ENCODE data around the gene CCDC81. TPM values are rescaled to one million over a fixed set of nuclear protein-coding genes. Genes with fewer than 3 reads are reported as not detected.

CCDC81 gene
- polyA plus RNA-seq, 2 of the 4 experiments (the other 2 are of a cell fraction) = 0.30 to 0.71 TPM

- TF ChIP-seq MYC (IDR thresholded peaks at IDR 0.05; ENCODE audit: borderline replicate concordance, low read length) = no peak
- no peak for TF ChIP-seq MAX (IDR thresholded peaks at IDR 0.05)
- TF ChIP-seq SMC3 (IDR thresholded peaks at IDR 0.05) = no peak
- TF ChIP-seq EP300 (IDR thresholded peaks at IDR 0.05) = no peak
- TF ChIP-seq HOXB13 (CRISPR knock-in tag; IDR thresholded peaks at IDR 0.05; ENCODE audit: low read depth) = no peak
Measured at GRCh38 chr11:86447763-86448480, 73.2 kb downstream of the CCDC81 start (continued).

GRCh38 chr11:86449993-86450629, 75.4 kb downstream of the CCDC81 start:
- ChIA-PET CTCF (interaction anchor here (1.0 to 3.1 kb wide), 6 partner anchors 8 to 159 kb away, joined by 3 to 15 read pairs (median 6); no protein-coding TSS in a partner anchor), POLR2A (no interaction called here)
- H3K9me3 ChIP-seq = no peaks in the 10 kb centered on the region
- no peak for TF ChIP-seq FOSB (CRISPR knock-in tag; IDR thresholded peaks at IDR 0.05)
- no peak for TF ChIP-seq ESRRA (IDR thresholded peaks at IDR 0.05; ENCODE audit: borderline replicate concordance, low read length)
- no peak for TF ChIP-seq HEYL (CRISPR knock-in tag; IDR thresholded peaks at IDR 0.05)
- TF ChIP-seq ATOH8 (CRISPR knock-in tag; IDR thresholded peaks at IDR 0.05; ENCODE audit: low read depth) = no peak
- no peak for TF ChIP-seq NFE2L2 (conservative IDR thresholded peaks at IDR 0.05; ENCODE audit: low read length)
- no peak for TF ChIP-seq HOXA7 (CRISPR knock-in tag; IDR thresholded peaks at IDR 0.05)
- no peak for TF ChIP-seq CEBPB (IDR thresholded peaks at IDR 0.05)
- TF ChIP-seq HDAC2 (IDR thresholded peaks at IDR 0.05) = no peak
- no peak for TF ChIP-seq HES2 (IDR thresholded peaks at IDR 0.05)
- TF ChIP-seq RCOR1 (IDR thresholded peaks at IDR 0.05; ENCODE audit: low read depth, low read length) = no peak
- no peak for TF ChIP-seq TFCP2L1 (CRISPR knock-in tag; IDR thresholded peaks at IDR 0.05)
- no peak for TF ChIP-seq EP300 (IDR thresholded peaks at IDR 0.05)
- no peak for TF ChIP-seq EHMT2 (IDR thresholded peaks at IDR 0.05; ENCODE audit: low read depth)
- TF ChIP-seq RNF2 (IDR thresholded peaks at IDR 0.05; ENCODE audit: borderline replicate concordance, low read depth) = no peak
- TF ChIP-seq NR3C1 (IDR thresholded peaks at IDR 0.05) = no peak
- no peak for TF ChIP-seq JUN (IDR thresholded peaks at IDR 0.05)
- TF ChIP-seq RFX5 (IDR thresholded peaks at IDR 0.05) = no peak
- TF ChIP-seq RARB (CRISPR knock-in tag; IDR thresholded peaks at IDR 0.05) = no peak
- no peak for TF ChIP-seq E2F6 (IDR thresholded peaks at IDR 0.05; ENCODE audit: borderline replicate concordance, low read depth)
- no peak for TF ChIP-seq CHD2 (IDR thresholded peaks at IDR 0.05; ENCODE audit: low read length, partially characterized antibody)
- no peak overlapping the region for H3K4me2 ChIP-seq
- FAIRE-seq (no peak), DNase-seq (ENCODE audit: low read depth in 1 of 2, low spot score in 1 of 2) (no peak), ATAC-seq (no peak)
- H3K4me1 ChIP-seq = no peaks in the 10 kb centered on the region
- 86% methylated on average over 5 of the region's 5 CpGs for WGBS (ENCODE audit: missing lambda C conversion rate)
- no peak overlapping the region for H3K4me3 ChIP-seq
- H3K27ac ChIP-seq = no peak overlapping the region
